HepG2 (cell line): ENCODE measurements around the gene HLA-DPA1. TPM values are rescaled to one million over a fixed set of nuclear protein-coding genes. Genes with fewer than 3 reads are reported as not detected.

Source experiments
- ATAC-seq: fragments of 200-7000 bp; cut with Tn5 transposase; 3 replicates; pipeline ENCODE4 v1.9.1; 2020; ENCODE audit warnings: mild to moderate bottlenecking, moderate library complexity
- BruUV-seq: library from RNA; stranded (reverse); fragments of 400-500 nt; replicated peaks from 2 replicates; lab custom pipeline; 2021; lab: Mats Ljungman, UMichigan
- CTCF ChIA-PET: fragments of 300-600 bp; formaldehyde crosslinking; extraction: SDS; loops from one replicate; lab custom pipeline; 2021; ENCODE audit warnings: low total read pairs, inconsistent platforms, low intra/inter-chr PET ratio; lab: Yijun Ruan, JAX
- POLR2A ChIA-PET: fragments of 350-600 bp; sonication (Branson Sonifier 250); formaldehyde crosslinking; loops from one replicate; lab custom pipeline; 2020; ENCODE audit warnings: antibody characterized with exemption, inconsistent platforms; lab: Yijun Ruan, JAX
- DNase-seq: peaks from one replicate; pipeline ENCODE4 v3.0.0-alpha.2; 2015; ENCODE audit warnings: low spot score
- FAIRE-seq: peaks from 3 replicates; lab custom pipeline; 2011; peaks lifted over from hg19 to GRCh38; lab: Jason Lieb, UNC
- H2AFZ ChIP-seq: one replicate; pipeline ENCODE4 v1.6.1; 2011; ENCODE audit warnings: low read length, inconsistent platforms
- H3K27ac ChIP-seq: fragments of 300-600 bp; 3 replicates; pipeline ENCODE4 v1.8.0; 2011; ENCODE audit warnings: mixed run types, mild to moderate bottlenecking, mixed read lengths, low read length, inconsistent platforms; ENCODE audit not compliant: insufficient read depth; ENCODE audit errors: extremely low read length
- H3K27me3 ChIP-seq, 2 experiments: fragments of 200-600 bp in 1 of 2; 2 replicates in 1 of 2; 3 replicates in 1 of 2; pipeline versions ENCODE4 v1.6.0 to v1.8.0; 2011; ENCODE audit warnings: low read length in 2 of 2, mild to moderate bottlenecking in 2 of 2, moderate library complexity in 2 of 2, inconsistent platforms in 1 of 2; ENCODE audit not compliant: insufficient read depth in 2 of 2, control insufficient read depth in 1 of 2
- H3K36me3 ChIP-seq, 2 experiments: fragments of 200-600 bp in 1 of 2; replicated peaks in 1 of 2; 2 replicates in 1 of 2; 3 replicates in 1 of 2; pipeline versions ENCODE4 v1.5.1 to v1.8.0; 2011; ENCODE audit warnings: low read length in 2 of 2, inconsistent platforms in 1 of 2; ENCODE audit not compliant: insufficient read depth in 2 of 2, control insufficient read depth in 1 of 2
- H3K4me1 ChIP-seq: 2 replicates; pipeline ENCODE4 v1.5.1; 2012; ENCODE audit warnings: low read length, inconsistent platforms; ENCODE audit not compliant: insufficient read depth
- H3K4me2 ChIP-seq: 2 replicates; pipeline ENCODE4 v1.6.0; 2011; ENCODE audit warnings: low read depth, low read length, inconsistent platforms
- H3K4me3 ChIP-seq, 3 experiments: fragments of 200-600 bp in 1 of 3; sonication (generic), shearing (Covaris generic) in 1 of 3; replicated peaks in 1 of 3; 2 replicates each; pipeline ENCODE4 v1.5.1; 2011 to 2016; ENCODE audit warnings: low read length in 3 of 3, inconsistent platforms in 2 of 3, low read depth in 2 of 3, mild to moderate bottlenecking in 2 of 3, control low read depth in 1 of 3, mixed read lengths in 1 of 3; ENCODE audit not compliant: insufficient read depth in 1 of 3
- H3K79me2 ChIP-seq: one replicate; pipeline ENCODE4 v1.6.1; 2011; ENCODE audit warnings: low read length, inconsistent platforms; ENCODE audit not compliant: insufficient read depth
- H3K9ac ChIP-seq: 2 replicates; pipeline ENCODE4 v1.6.0; 2011; ENCODE audit warnings: mild to moderate bottlenecking, low read depth, low read length, inconsistent platforms; ENCODE audit not compliant: insufficient read depth
- H3K9me3 ChIP-seq: 2 replicates; pipeline ENCODE4 v1.5.1; 2012; ENCODE audit warnings: mild to moderate bottlenecking, low read length
- H4K20me1 ChIP-seq: 2 replicates; pipeline ENCODE4 v1.6.0; 2011; ENCODE audit warnings: inconsistent platforms, mild to moderate bottlenecking, low read length, moderate library complexity; ENCODE audit not compliant: insufficient read depth
- GATAD1 ChIP-seq: IDR thresholded peaks from 2 replicates; pipeline ENCODE4 v1.6.1; 2016; ENCODE audit warnings: missing genetic modification reagents, missing compliant biosample characterization
- GFI1 ChIP-seq: sonication (generic); formaldehyde crosslinking; IDR thresholded peaks from 2 replicates; pipeline ENCODE4 v1.5.0; 2020; ENCODE audit warnings: missing genetic modification reagents, mild to moderate bottlenecking, borderline replicate concordance
- GTF3A ChIP-seq: sonication (generic); formaldehyde crosslinking; conservative IDR thresholded peaks from 2 replicates; pipeline ENCODE4 v1.4.0; 2020; ENCODE audit warnings: mild to moderate bottlenecking, missing genetic modification reagents
- HNRNPH1 ChIP-seq: fragments of 200-400 bp; formaldehyde crosslinking; optimal IDR thresholded peaks from 2 replicates; pipeline ENCODE3; 2017; ENCODE audit warnings: mild to moderate bottlenecking, low read depth, low read length
- PAX8 ChIP-seq: sonication (generic); formaldehyde crosslinking; IDR thresholded peaks from 2 replicates; pipeline ENCODE4 v1.8.0; 2022; ENCODE audit warnings: mild to moderate bottlenecking, missing genetic modification reagents, borderline replicate concordance
- PHF5A ChIP-seq: IDR thresholded peaks from one replicate; pipeline ENCODE4 v1.6.1; 2018; ENCODE audit warnings: low read depth, missing genetic modification reagents; ENCODE audit not compliant: unreplicated experiment
- POLR2G ChIP-seq: fragments of 200-400 bp; formaldehyde crosslinking; IDR thresholded peaks from 2 replicates; pipeline ENCODE4 v1.6.1; 2018; ENCODE audit warnings: mild to moderate bottlenecking, low read depth, low read length, moderate library complexity
- RELA ChIP-seq: sonication (generic); formaldehyde crosslinking; IDR thresholded peaks from 2 replicates; pipeline ENCODE4 v1.4.0; 2020; ENCODE audit warnings: missing genetic modification reagents
- SRF ChIP-seq: IDR thresholded peaks from 2 replicates; pipeline ENCODE4 v1.6.1; 2011; ENCODE audit warnings: mild to moderate bottlenecking, low read depth, low read length, moderate library complexity
- ZMYM2 ChIP-seq: sonication (generic); formaldehyde crosslinking; IDR thresholded peaks from 2 replicates; pipeline ENCODE4 v1.8.0; 2022; ENCODE audit warnings: mild to moderate bottlenecking, missing genetic modification reagents
- ZNF292 ChIP-seq: sonication (generic); formaldehyde crosslinking; IDR thresholded peaks from 2 replicates; pipeline ENCODE4 v1.8.1; 2022; ENCODE audit warnings: mild to moderate bottlenecking, low read depth, missing genetic modification reagents, borderline replicate concordance
- ZNF317 ChIP-seq: sonication (generic); formaldehyde crosslinking; IDR thresholded peaks from 2 replicates; pipeline ENCODE4 v1.5.0; 2020; ENCODE audit warnings: mild to moderate bottlenecking, missing genetic modification reagents
- ZNF335 ChIP-seq: sonication (generic); formaldehyde crosslinking; IDR thresholded peaks from 2 replicates; pipeline ENCODE4 v1.4.0; 2020; ENCODE audit warnings: missing genetic modification reagents
- ZNF607 ChIP-seq: sonication (generic); formaldehyde crosslinking; IDR thresholded peaks from 2 replicates; pipeline ENCODE4 v1.5.1; 2020; ENCODE audit warnings: missing genetic modification reagents, mild to moderate bottlenecking, borderline replicate concordance
- ZNF7 ChIP-seq: IDR thresholded peaks from 2 replicates; pipeline ENCODE4 v1.6.1; 2016; ENCODE audit warnings: missing biosample characterization, missing genetic modification reagents
- ZNF816 ChIP-seq: sonication (generic); formaldehyde crosslinking; IDR thresholded peaks from 2 replicates; pipeline ENCODE4 v1.8.0; 2022; ENCODE audit warnings: missing genetic modification reagents, mild to moderate bottlenecking, borderline replicate concordance
- WGBS: methylation state at CpG from one replicate; pipeline ENCODE4 v1.1.6; 2017; ENCODE audit warnings: low lambda C conversion rate; 5-methylcytosine and 5-hydroxymethylcytosine counted together
- in situ Hi-C: cut with HindIII; loops from 2 replicates; pipeline ENCODE4 v1.10.0; 2017; ENCODE audit warnings: low pct_unique_long_range_greater_than_20kb; ENCODE audit not compliant: extremely low pct_ligation_motif_present
- intact Hi-C: fragments of 100-400 bp; cut with micrococcal nuclease; formaldehyde crosslinking; loops from one replicate; pipeline ENCODE4 v1.10.0; 2022; ENCODE audit not compliant: unreplicated experiment
- polyA plus RNA-seq, 8 experiments: library from polyadenylated mRNA; depleted of rRNA in 3 of 8; stranded (reverse) in 7 of 8; unstranded in 1 of 8; fragments of >200 nt; fragmentation: Illumina TruSeq in 4 of 8; extraction: Trizol in 4 of 8; gene quantifications; 2 replicates each; pipeline versions ENCODE4 v1.2.1 to v1.2.3, GENCODE V29; 2011 to 2016; ENCODE audit warnings: low read depth in 4 of 8, missing spikeins in 1 of 8, mixed read lengths in 1 of 8; ENCODE audit not compliant: insufficient read depth in 1 of 8
- total RNA-seq, 5 experiments: library from RNA; depleted of rRNA; stranded (reverse); fragments of >200 nt; fragmentation: Illumina TruSeq; extraction: Trizol; gene quantifications; 2 replicates each; pipeline ENCODE4 v1.2.3, GENCODE V29; 2016; ENCODE audit warnings: low read depth in 1 of 5
- TF ChIP-seq, protein P1 (sequence below): sonication (generic); formaldehyde crosslinking; IDR thresholded peaks from 2 replicates; pipeline ENCODE4 v1.5.0; 2020; ENCODE audit warnings: missing genetic modification reagents

Gene HLA-DPA1
- total and polyA plus RNA-seq, 2 of the 13 experiments (the other 11 are each of a cell fraction or from before 2014, with no cell fraction given), result not detected

DNA sequence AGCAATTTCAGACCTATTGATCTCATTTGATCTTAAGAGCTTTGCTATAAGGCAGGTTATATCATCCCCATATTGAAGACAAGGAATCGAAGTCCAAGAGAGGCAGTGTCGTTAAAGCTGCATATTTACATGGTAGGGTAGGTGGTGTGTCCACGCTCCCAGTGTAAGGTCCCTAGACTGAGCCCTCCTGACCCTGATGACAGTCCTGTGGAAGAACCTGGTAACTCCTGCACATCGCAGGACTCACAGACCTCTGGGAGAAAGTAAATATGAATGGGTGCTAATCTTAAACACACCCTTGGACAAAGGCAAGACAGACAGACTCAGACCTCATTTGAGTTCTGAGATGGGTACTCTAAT is 1.7 kb upstream of the HLA-DPA1 start:
- in situ Hi-C loops (no loop called here), intact Hi-C loops (no loop called here)
- POLR2A ChIA-PET, result interaction anchor here (0.6 kb wide), 1 partner anchor 124 kb away, joined by 3 read pairs; no protein-coding TSS in a partner anchor
- Histone ChIP-seq H2AFZ (no peak overlapping the region), H3K27me3 (peaks cover 0 to 30% of the 10 kb centered on the region in 2 experiments; a peak in 4 of 5 replicates), H3K4me3 (no peak overlapping the region), H3K9me3 (no peaks in the 10 kb centered on the region), H3K27ac (no peak overlapping the region)
- TF ChIP-seq GFI1 (CRISPR knock-in tag), result no peak
- TF ChIP-seq SRF, result no peak
- TF ChIP-seq POLR2G, result no peak
- TF ChIP-seq ZNF317, result no peak
- no peak for TF ChIP-seq GATAD1
- TF ChIP-seq ZNF335, result no peak
- TF ChIP-seq PHF5A, result no peak
- no peak for TF ChIP-seq GTF3A
- TF ChIP-seq RELA, result no peak
- no peak for TF ChIP-seq HNRNPH1
- TF ChIP-seq, protein P1, sequence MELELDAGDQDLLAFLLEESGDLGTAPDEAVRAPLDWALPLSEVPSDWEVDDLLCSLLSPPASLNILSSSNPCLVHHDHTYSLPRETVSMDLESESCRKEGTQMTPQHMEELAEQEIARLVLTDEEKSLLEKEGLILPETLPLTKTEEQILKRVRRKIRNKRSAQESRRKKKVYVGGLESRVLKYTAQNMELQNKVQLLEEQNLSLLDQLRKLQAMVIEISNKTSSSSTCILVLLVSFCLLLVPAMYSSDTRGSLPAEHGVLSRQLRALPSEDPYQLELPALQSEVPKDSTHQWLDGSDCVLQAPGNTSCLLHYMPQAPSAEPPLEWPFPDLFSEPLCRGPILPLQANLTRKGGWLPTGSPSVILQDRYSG, result no peak
- TF ChIP-seq ZMYM2 (CRISPR knock-in tag), result no peak
- TF ChIP-seq ZNF607, result no peak
- no peak for TF ChIP-seq ZNF292
- no peak for TF ChIP-seq ZNF7
- TF ChIP-seq PAX8 (CRISPR knock-in tag), result no peak
- TF ChIP-seq ZNF816, result no peak
- TF ChIP-seq, all 625 proteins: peak for 0
- H4K20me1 ChIP-seq, result no peaks in the 10 kb centered on the region
- FAIRE-seq (no peak), DNase-seq (no peak), ATAC-seq (no peak)
- no TSS peak for BruUV-seq
- CTCF ChIA-PET, result no interaction called here
- no peaks in the 10 kb centered on the region for H3K79me2 ChIP-seq
- H3K4me2 ChIP-seq, result no peak overlapping the region
- H3K4me1 ChIP-seq, result no peaks in the 10 kb centered on the region
- H3K36me3 ChIP-seq, result no peaks in the 10 kb centered on the region
- under 1% methylated on average over 4 of the region's 4 CpGs for WGBS
- no peak overlapping the region for H3K9ac ChIP-seq
